Stimulated activated naive CD8-positive, alpha-beta T cell treated with anti-CD3 and anti-CD28 coated beads, Interleukin-15, Interleukin-2, amounts not matched to agents 100 ng/mL and 50 ng/mL, for 24 hours (primary cell): ENCODE results near the gene MAD1L1.
"Not testable (repeated sequence)": the region's sequence is repeated elsewhere in the genome, so short reads cannot be mapped to it uniquely, and the experiment has no call there.

Experiments used
- H3K27ac Mint-ChIP-seq: one replicate; pipeline ENCODE4 v1.8.0; 2021; ENCODE audit warnings: mild to moderate bottlenecking, mixed read lengths
- H3K27me3 Mint-ChIP-seq: one replicate; pipeline ENCODE4 v1.8.0; 2021; ENCODE audit warnings: mixed read lengths
- H3K36me3 Mint-ChIP-seq: one replicate; pipeline ENCODE4 v1.8.0; 2021; ENCODE audit warnings: low read depth, mixed read lengths
- H3K4me1 Mint-ChIP-seq: one replicate; pipeline ENCODE4 v1.8.0; 2021; ENCODE audit warnings: low read depth, mixed read lengths
- H3K4me3 Mint-ChIP-seq: one replicate; pipeline ENCODE4 v1.8.0; 2021; ENCODE audit warnings: mild to moderate bottlenecking, mixed read lengths
- H3K9me3 Mint-ChIP-seq: one replicate; pipeline ENCODE4 v1.8.0; 2021; ENCODE audit warnings: mixed read lengths

The MAD1L1 gene

DNA sequence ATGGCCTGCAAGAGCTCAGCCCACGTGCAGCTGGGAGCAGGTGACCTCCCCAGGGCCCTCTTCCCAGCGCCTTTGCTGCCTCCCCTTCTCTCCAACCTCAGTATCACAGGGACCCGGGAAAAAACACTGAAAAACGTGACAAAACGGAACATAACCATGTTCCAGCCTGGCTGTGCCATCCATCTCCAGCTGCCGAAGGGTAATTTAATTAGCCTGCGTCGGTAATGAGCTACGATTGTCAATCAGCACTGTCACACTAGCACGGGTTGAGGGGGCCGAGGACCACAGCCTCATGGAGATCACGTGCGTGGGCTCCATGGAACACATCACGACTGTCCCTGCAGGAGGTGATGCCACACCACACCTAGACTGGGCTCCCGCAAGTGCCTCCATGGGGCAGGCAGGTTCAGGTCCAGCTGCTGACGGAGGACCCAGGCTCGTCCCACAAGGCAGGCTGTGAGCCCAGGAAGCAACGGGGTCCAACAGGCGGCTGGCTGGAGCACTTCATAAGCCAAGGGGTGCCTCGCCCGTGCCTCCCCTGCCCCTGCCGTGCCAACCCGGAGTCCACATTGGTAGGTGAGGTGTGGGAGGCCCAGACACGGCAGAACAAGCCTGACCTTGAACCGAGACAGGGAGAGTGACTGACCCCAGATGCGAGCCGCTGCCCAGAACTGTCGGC, 363.2 kb downstream of the MAD1L1 start:
- Mint-ChIP-seq H3K4me3 (no peak overlapping the region), H3K27me3 (no peaks in the 10 kb centered on the region), H3K36me3 (no peaks in the 10 kb centered on the region), H3K27ac (no peak overlapping the region), H3K4me1 (no peaks in the 10 kb centered on the region), H3K9me3 (no peaks in the 10 kb centered on the region)

DNA sequence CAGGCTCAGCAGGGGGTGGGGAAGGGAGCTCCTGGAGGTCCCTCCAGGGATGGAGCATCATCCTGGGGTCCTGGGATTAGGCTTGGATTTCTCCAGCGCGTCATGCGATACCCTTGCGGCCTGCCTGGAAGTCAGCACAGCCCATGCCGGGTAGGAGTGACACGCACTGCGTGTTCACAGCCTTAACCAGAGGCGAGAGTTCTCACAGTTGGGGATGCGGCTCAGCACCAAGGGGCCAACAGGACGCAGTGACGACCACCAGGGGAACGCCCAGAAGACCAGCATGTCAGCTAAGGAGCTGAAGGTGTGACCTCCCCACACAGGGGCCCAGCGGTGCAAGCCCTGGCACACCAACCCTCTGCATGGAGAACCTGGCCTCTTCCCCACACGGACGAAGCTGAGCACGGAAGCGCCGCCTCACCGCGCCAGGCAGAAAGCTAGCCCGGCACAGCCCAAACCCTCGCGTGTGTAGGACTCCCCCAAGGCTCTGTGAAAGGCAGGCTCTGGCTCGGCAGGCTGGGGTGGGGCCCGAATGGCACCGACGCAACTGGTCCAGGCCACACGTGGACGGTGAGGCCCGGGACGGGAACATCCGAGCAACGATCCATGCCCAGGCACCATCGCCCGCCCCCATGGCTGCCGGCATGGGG, 364.1 kb downstream of the MAD1L1 start:
- no peaks in the 10 kb centered on the region for H3K4me1 Mint-ChIP-seq
- H3K27ac Mint-ChIP-seq: no peak overlapping the region
- H3K36me3 Mint-ChIP-seq: no peaks in the 10 kb centered on the region

DNA sequence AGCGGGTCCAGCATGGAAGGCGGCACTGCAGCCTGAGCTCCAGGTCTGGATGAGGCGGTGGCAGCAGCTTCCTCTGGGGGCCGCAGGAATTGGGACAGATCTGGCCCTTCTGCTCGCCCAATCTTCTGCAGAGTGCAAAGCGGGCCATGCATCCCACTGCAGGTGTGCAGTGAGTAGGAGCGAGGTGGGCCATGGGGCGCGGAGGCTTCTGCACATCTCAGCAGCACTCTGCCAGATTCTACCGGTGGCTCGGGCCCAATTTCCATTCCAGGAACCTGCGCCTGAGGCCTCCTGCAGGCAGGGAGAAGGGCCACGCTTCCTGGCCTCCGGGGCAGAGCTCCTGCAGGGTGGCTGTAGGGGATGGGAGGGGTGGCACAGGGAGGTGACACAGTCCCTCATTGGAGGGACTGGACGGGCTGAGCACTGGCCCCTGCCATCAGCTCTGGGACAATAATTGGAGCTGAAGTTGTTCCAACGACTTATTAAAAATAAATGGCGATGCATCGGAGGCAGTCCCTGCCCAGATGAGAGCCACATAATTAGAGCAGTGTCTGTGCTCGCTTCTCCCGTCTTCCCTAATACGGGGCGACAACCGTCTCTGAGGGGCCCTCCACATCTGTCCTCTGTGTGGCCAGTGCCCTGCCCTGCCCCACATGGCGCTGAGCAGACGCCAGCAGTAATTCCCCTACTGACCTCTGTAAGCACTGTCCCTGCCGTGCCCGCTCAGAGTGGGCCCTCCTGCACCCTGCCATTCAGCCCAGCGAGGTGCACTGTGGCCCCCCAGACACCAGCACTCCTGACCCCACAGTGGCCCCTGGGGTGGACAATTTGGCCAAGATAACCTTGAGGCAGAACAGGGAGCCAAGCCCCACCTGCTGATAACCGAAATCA, 365.1 kb downstream of the MAD1L1 start:
- Mint-ChIP-seq H3K4me1 (no peaks in the 10 kb centered on the region), H3K27ac (no peak overlapping the region), H3K27me3 (no peaks in the 10 kb centered on the region), H3K9me3 (no peaks in the 10 kb centered on the region), H3K4me3 (no peak overlapping the region), H3K36me3 (no peaks in the 10 kb centered on the region)

More for the DNA sequence above, 364.1 kb downstream of the MAD1L1 start:
- Mint-ChIP-seq H3K9me3 (no peaks in the 10 kb centered on the region), H3K27me3 (no peaks in the 10 kb centered on the region), H3K4me3 (no peak overlapping the region)

DNA sequence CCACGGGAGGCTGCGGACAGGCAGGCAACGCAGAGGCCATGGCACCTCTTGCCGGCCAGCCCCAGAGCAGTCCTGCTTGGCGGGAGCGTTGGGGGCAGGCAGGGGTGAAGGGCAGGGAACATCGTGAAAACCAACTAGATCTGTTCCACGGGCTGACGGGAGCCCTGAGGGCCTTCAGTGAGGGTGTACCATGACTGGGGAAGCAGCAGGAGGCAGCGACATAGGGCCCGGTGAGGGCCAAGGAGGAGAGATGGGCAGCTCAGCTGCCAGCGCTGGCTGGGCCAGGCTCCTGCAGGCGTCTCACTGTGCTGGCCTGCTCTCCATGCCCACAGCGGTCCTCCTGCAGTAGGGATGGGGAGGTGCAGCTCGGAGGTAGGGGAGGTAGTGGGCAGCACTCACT, 366.1 kb downstream of the MAD1L1 start:
- H3K4me3 Mint-ChIP-seq: no peak overlapping the region
- H3K4me1 Mint-ChIP-seq: peaks cover 3% of the 10 kb centered on the region
- no peaks in the 10 kb centered on the region for H3K9me3 Mint-ChIP-seq
- H3K27ac Mint-ChIP-seq: no peak overlapping the region
- no peaks in the 10 kb centered on the region for H3K27me3 Mint-ChIP-seq
- no peaks in the 10 kb centered on the region for H3K36me3 Mint-ChIP-seq

DNA sequence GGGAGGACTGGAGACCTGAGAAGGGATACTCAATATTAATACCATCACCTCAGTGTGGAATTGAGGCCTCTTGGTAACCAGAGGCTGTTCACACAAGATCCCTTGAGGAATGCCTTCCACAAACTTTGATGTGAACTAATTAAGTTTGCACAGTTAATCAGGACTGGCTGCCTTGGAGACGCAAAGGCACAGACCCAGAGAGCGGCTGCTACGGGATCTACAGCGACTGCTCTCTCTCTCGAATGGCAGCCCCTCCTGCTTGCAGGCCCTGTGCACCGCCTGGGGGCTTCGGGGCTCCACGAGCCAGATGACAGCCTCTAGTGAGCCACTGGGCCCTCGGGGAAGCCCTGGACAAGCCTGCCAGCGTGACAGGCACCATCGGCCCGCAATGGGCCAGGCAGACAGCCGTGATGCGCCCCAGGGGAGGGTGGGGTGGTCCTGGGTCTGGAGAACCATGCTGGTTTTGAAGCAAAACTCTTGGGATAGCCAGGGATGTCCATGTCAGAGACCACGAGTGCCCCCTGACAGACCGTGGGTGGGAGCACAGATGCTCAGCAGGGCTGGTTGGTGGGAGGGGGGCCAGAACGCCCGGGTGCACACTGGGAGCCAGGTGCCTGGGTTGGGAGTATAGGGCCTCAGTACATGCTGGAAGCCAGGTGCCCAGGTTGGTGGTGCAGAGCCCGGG, 367.0 kb downstream of the MAD1L1 start:
- peaks cover 3% of the 10 kb centered on the region for H3K4me1 Mint-ChIP-seq
- H3K9me3 Mint-ChIP-seq: no peaks in the 10 kb centered on the region
- no peak overlapping the region for H3K4me3 Mint-ChIP-seq
- no peaks in the 10 kb centered on the region for H3K27me3 Mint-ChIP-seq
- H3K36me3 Mint-ChIP-seq: no peaks in the 10 kb centered on the region
- H3K27ac Mint-ChIP-seq: no peak overlapping the region

DNA sequence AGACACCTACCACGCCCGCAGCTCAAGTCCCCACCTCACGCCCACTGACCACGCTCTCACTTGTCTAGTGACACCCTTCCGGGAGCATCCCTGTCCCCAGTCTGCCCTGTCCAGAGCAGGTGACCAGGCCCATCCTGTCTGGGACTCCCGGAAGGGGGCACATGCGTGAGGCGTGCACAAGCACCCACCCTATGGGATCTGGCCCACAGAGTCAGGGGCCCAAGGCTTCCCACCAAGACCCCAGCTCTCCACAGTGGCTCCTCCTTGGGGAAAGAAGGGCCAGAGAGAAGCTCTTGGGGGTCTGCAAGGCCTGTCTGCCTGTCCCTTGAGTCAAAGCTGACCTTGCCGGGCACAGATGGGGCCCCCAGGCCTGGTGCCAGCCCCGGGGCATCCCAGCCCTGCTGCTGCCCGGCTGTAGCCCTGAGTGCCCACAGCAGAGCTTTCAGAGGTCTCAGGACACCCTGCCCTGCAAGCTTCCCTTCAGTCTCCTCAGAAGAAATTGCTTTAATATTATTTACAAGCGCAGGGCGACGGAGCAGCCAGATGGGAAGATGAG, 367.7 kb downstream of the MAD1L1 start:
- Mint-ChIP-seq H3K4me3 (no peak overlapping the region), H3K36me3 (no peaks in the 10 kb centered on the region), H3K27me3 (no peaks in the 10 kb centered on the region), H3K4me1 (peaks cover 3% of the 10 kb centered on the region), H3K9me3 (no peaks in the 10 kb centered on the region), H3K27ac (no peak overlapping the region)

DNA sequence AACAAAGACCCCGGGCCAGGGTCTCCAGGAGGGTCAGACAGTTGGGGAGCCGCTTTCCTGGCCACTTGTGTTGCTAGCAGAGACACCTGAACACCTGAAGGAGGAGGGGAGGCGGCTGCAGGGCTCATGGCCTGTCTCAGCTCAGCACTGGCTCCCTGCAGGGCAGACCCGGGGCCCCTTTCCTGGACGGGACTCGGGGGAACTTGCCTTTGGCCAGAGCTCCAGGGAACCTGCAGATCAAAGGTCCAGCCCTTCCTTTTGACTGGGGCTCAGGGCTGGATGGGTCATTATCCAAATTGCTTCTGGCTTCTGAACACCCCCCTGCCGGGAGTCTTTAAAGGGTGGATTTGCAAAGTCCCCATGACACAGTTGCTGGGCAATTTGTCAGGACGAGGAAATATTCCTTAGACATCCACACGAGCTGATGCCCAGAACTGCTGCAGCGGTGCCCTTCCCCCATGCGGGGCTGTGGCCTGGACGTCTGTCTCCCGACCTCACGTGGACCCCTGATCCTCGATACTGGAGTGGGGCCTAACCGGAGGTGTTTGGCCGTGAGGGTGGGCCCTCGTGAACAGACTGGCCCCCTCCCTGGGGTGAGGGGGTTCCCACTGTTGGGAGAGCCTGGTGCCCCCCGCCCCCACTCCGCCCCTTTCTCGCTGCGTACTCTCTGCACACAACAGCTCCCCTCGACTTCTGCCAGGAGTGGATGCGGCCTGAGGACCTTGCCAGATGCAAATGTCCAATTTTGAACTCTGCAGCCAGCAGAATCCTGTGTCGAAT, 368.4 kb downstream of the MAD1L1 start:
- Mint-ChIP-seq H3K36me3 (no peaks in the 10 kb centered on the region), H3K9me3 (no peaks in the 10 kb centered on the region), H3K27ac (no peak overlapping the region)

DNA sequence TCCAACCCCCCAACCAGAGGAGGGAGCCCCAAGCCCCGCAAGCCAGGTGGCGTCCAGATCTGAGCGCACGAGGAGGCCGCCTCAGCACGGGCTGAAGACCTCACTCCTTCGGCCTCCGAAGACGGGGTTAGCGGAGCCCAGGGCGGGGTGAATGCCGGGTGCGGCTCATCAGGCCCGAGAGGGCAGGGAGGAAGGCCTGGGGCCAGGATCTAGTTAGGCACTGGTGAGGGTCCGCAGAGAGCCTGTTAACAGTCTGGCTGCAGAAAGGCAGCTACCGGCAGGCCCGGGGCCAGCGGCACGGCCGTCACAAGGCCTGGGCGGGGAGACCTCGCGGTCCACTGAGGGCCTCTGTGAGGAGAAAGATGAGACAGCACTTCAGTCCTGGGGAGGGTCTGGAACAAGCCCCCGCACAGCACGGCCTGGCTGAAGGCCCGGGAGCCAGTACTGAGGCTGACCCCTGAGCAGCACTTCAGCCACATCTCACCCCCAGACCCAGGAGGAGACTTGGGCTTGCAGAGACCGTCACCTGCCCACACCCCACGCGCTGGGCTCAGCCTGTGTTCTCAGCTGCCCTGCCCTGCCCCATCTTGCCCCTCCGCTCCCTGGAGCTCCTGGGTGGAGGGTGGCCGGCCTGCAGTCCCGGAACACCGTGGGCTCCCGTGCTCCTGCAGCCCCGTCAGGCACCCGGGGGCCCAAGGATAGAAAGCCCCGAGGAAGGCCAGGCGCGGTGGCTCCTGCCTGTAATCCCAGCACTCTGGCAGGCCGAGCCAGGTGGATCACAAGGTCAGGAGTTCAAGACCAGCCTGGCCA, 369.4 kb downstream of the MAD1L1 start:
- Mint-ChIP-seq H3K4me3 (no peak overlapping the region), H3K4me1 (peaks cover 3% of the 10 kb centered on the region), H3K36me3 (no peaks in the 10 kb centered on the region), H3K27me3 (no peaks in the 10 kb centered on the region), H3K9me3 (no peaks in the 10 kb centered on the region), H3K27ac (no peak overlapping the region)

More for the DNA sequence above, 368.4 kb downstream of the MAD1L1 start:
- Mint-ChIP-seq H3K27me3 (no peaks in the 10 kb centered on the region), H3K4me1 (peaks cover 3% of the 10 kb centered on the region), H3K4me3 (no peak overlapping the region)

DNA sequence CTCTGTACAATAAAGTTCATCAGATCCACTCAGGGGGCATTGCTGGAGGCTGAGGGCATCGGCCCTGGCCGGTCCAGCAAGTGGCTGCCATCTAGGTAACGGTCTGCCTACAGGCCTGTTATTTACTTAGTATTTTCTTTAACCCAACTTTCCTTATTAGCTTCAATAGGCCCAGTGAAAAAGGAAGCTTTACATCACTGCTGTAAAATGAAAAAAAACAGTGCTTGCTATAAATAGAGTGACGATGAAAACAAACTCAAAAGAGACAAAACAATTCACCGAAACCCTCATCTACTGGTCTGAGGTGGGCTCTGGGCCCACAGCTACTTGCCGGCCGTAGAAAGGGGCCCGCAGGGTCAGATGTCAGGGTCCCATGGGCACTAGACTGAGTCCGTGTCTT, 370.2 kb downstream of the MAD1L1 start:
- Mint-ChIP-seq H3K27ac (no peak overlapping the region), H3K4me3 (no peak overlapping the region), H3K4me1 (peaks cover 3% of the 10 kb centered on the region), H3K36me3 (no peaks in the 10 kb centered on the region), H3K27me3 (no peaks in the 10 kb centered on the region), H3K9me3 (no peaks in the 10 kb centered on the region)

DNA sequence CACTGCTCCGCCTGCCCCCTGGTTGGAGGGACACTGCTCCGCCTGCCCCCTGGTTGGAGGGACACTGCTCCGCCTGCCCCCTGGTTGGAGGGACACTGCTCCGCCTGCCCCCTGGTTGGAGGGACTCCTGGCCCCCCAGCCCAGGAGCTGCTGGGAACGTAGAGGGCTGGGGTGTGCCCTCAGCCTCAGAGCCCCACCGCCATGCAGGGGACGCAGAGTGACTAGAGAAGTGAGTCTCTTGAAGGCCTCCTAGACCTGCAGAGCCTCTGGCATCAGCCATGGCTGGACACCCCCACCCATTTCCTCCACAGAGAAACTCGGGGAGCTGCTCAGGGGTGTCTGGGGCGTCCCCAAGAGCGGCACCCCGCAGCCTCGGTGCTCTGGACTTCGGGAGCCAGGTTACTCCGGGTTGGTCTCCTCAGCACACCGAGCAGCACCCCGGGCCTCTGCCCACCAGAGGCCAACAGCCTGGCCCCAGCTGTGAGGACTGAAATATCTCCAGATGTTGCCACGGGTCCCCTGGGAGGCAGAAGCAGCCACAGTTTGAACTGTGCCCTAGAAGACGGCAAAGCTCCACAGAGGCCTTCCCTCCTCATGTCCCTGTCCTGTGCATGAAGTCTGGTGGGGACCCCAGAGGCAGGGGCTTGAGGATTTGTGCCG, 370.8 kb downstream of the MAD1L1 start:
- Mint-ChIP-seq H3K4me3 (no peak overlapping the region), H3K27ac (no peak overlapping the region), H3K4me1 (peaks cover 3% of the 10 kb centered on the region), H3K27me3 (no peaks in the 10 kb centered on the region), H3K9me3 (no peaks in the 10 kb centered on the region), H3K36me3 (no peaks in the 10 kb centered on the region)

DNA sequence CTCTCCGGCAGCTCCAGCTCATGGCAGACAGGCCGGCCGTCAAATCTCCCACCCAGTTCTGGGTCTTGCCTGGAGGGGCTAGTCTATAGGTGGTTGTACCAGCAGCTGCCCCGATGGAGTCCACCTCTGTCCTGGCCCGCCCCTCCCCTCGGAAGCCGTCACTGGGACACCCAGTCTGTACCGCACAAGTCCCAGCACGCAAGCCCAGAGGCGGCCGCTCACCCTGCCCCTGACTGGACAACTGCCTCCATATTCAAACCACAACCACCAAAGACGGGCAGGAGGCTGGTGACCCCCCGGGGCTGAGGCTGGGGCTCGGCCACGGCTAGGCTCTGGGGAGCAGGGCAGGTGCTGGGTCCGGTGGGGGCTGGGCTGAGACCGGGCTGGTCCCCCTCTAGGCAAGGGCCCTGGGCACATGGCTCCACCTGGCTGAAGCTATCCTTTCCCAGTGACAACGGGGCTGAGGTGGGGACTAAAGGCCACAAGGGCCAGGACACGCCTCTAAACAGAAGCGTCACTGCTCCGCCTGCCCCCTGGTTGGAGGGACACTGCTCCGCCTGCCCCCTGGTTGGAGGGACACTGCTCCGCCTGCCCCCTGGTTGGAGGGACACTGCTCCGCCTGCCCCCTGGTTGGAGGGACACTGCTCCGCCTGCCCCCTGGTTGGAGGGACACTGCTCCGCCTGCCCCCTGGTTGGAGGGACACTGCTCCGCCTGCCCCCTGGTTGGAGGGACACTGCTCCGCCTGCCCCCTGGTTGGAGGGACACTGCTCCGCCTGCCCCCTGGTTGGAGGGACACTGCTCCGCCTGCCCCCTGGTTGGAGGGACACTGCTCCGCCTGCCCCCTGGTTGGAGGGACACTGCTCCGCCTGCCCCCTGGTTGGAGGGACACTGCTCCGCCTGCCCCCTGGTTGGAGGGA, 371.6 kb downstream of the MAD1L1 start:
- not testable (repeated sequence) for H3K27me3 Mint-ChIP-seq, H3K4me3 Mint-ChIP-seq, H3K9me3 Mint-ChIP-seq, H3K4me1 Mint-ChIP-seq, H3K27ac Mint-ChIP-seq, H3K36me3 Mint-ChIP-seq

DNA sequence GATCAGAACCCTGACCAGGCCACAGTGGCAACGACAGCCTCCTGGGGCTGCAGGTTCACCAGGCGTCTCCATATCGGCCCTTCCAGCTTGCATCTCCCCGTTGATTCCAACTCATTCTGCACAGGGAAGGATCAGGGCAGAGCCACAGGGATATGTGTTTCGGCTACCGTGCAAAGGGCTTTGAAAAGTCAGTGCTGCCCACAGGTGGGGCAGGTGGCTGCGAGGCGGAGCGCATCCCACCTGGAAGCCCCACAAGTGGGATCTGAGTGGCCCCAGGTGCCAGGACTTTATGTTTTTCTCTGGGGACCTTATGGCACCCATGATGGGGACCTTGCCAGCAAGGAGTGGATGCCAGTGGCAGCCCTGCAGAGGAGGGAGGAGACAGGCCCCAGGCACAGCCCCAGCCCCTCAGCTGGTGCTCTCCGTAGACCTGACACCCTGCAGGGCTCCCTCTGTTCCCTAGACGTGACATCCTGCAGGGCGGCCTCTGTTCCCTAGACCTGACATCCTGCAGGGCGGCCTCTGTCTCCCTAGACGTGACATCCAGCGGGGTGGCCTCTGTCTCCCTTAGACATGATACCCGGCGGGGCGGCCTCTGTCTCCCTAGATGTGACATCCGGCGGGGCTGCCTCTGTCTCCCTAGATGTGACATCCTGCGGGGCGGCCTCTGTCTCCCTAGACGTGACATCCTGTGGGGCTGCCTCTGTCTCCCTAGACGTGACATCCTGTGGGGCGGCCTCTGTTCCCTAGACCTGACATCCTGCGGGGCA, 373.3 kb downstream of the MAD1L1 start:
- no peaks in the 10 kb centered on the region for H3K36me3 Mint-ChIP-seq
- H3K27me3 Mint-ChIP-seq: no peaks in the 10 kb centered on the region
- no peaks in the 10 kb centered on the region for H3K9me3 Mint-ChIP-seq
- no peak overlapping the region for H3K4me3 Mint-ChIP-seq
- no peak overlapping the region for H3K27ac Mint-ChIP-seq
- peaks cover 20% of the 10 kb centered on the region for H3K4me1 Mint-ChIP-seq
